Transverse colon (tissue), 4 donors: ENCODE data around the gene BCL11B.

Experiments used
- CTCF ChIP-seq, 5 experiments: fragments of 200-600 bp in 3 of 5; fragments of 450-650 bp in 2 of 5; sonication (generic) in 3 of 5; IDR thresholded peaks; 1 replicate in 2 of 5; 2 replicates in 3 of 5; pipeline ENCODE4 v1.5.1; 2016 to 2017; ENCODE audit warnings: antibody characterized with exemption in 5 of 5, inconsistent platforms in 3 of 5, mild to moderate bottlenecking in 2 of 5, moderate library complexity in 1 of 5
- POLR2A ChIP-seq: fragments of 450-650 bp; IDR thresholded peaks from one replicate; pipeline ENCODE4 v1.6.1; 2016; ENCODE audit warnings: antibody characterized with exemption, mild to moderate bottlenecking, moderate library complexity
- POLR2AphosphoS5 ChIP-seq, 3 donors: sonication (generic); formaldehyde crosslinking; IDR thresholded peaks; one replicate each; pipeline ENCODE4 v1.6.1; 2016; ENCODE audit warnings: antibody characterized with exemption in 3 of 3

GRCh38 chr14:99209409-99209808, 62.6 kb downstream of the BCL11B start:
- TF ChIP-seq CTCF (IDR thresholded peaks at IDR 0.05) (no peak), POLR2AphosphoS5 (IDR thresholded peaks at IDR 0.05) (no peak), POLR2A (no peak)
